T-helper 1 cell treated with Interleukin-12 subunit alpha and Interleukin-12 subunit beta and Interleukin-4 antibody, amounts not matched to agents 30 μg/mL and 1 μg/mL, for 36 hours (primary cell): Measurements from ENCODE around the gene LYSMD3.
"Not testable (repeated sequence)": the region's sequence is repeated elsewhere in the genome, so short reads cannot be mapped to it uniquely, and the experiment has no call there.

ENCODE experiments used
- H3K27ac Mint-ChIP-seq: one replicate; pipeline ENCODE4 v1.8.0; 2021; ENCODE audit warnings: mild to moderate bottlenecking, mixed read lengths
- H3K27me3 Mint-ChIP-seq: one replicate; pipeline ENCODE4 v1.8.0; 2021; ENCODE audit warnings: low read depth, mixed read lengths
- H3K36me3 Mint-ChIP-seq: one replicate; pipeline ENCODE4 v1.8.0; 2021; ENCODE audit warnings: low read depth, mixed read lengths
- H3K4me1 Mint-ChIP-seq: one replicate; pipeline ENCODE4 v1.8.0; 2021; ENCODE audit warnings: low read depth, mixed read lengths
- H3K4me3 Mint-ChIP-seq: one replicate; pipeline ENCODE4 v1.8.0; 2021; ENCODE audit warnings: mild to moderate bottlenecking, moderate library complexity, mixed read lengths
- H3K9me3 Mint-ChIP-seq: one replicate; pipeline ENCODE4 v1.8.0; 2021; ENCODE audit warnings: mixed read lengths

The LYSMD3 gene

GRCh38 chr5:90529194-90529938 lies at the start of gene LYSMD3:
Gene LYSMD3 (minus strand): TSS chr5:90529584. CDS start chr5:90525289, 4,295 bp downstream.
- no peaks in the 10 kb centered on the region for H3K9me3 Mint-ChIP-seq
- peaks cover 15% of the 10 kb centered on the region for H3K36me3 Mint-ChIP-seq
- peak within 1 kb of the TSS; percentile 99 for H3K4me3 Mint-ChIP-seq
- peaks cover 23% of the 10 kb centered on the region for H3K27me3 Mint-ChIP-seq
- peaks cover 24% of the 10 kb centered on the region for H3K4me1 Mint-ChIP-seq
- peak within 1 kb of the TSS; percentile 99 for H3K27ac Mint-ChIP-seq

GRCh38 chr5:90576566-90576965 lies 47.2 kb upstream of the LYSMD3 start:
- not testable (repeated sequence) for H3K36me3 Mint-ChIP-seq, H3K9me3 Mint-ChIP-seq, H3K27ac Mint-ChIP-seq, H3K4me1 Mint-ChIP-seq, H3K27me3 Mint-ChIP-seq, H3K4me3 Mint-ChIP-seq

GRCh38 chr5:90575712-90576111 lies 46.3 kb upstream of the LYSMD3 start:
- peaks cover 3% of the 10 kb centered on the region for H3K9me3 Mint-ChIP-seq
- H3K27me3 Mint-ChIP-seq: no peaks in the 10 kb centered on the region
- no peak overlapping the region for H3K4me3 Mint-ChIP-seq
- H3K36me3 Mint-ChIP-seq: no peaks in the 10 kb centered on the region
- no peak overlapping the region for H3K27ac Mint-ChIP-seq
- no peaks in the 10 kb centered on the region for H3K4me1 Mint-ChIP-seq

DNA sequence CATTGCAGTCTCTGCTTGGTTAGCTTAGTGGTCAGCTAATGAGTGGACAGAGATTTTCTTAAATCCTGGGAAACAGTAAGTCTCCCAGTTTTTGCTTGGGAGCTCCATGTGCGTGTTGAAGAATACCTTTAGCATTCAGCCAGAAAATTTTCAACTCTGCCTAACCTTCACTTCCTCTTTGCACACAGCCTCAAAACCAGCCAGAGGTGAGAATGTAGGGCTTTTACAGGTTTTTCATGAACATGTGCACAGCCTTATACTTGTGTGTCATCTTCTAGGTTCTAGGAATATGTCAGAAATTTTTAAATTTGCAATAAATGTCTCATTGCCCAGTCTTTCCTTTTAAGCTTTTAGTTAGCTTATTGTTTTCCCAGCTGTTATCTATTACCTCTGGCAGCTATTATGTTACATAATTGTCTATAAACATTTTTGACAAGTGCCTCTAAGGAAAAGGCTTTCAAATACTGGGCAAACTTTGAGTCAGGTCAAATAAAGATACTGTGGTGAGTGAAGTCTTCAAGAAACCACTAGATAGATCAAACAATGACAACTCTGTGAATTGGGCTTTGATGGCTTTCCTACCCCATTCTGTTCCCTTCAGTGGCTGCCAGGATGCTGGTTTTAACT lies 41.9 kb upstream of the LYSMD3 start:
- Mint-ChIP-seq H3K4me1 (no peaks in the 10 kb centered on the region), H3K27ac (no peak overlapping the region), H3K9me3 (no peaks in the 10 kb centered on the region), H3K27me3 (no peaks in the 10 kb centered on the region), H3K4me3 (no peak overlapping the region), H3K36me3 (no peaks in the 10 kb centered on the region)

DNA sequence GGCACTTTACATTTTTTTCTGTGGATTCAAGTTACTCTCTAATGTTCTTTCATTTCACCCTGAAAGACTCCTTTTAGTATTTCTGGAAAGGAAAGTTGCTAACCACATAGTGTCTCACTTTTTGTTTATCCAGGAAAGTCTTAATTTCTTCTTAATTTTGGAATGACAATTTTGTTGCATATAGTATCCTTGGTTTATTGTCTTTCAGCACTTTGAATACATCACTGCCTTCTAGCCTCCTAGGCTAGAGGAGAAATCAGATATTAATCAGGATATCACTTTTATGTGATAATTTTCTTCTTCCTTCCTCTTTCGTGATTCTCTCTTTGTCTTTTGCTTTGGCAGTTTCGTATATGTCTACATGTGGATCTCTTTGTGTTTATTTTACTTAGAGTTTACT lies 40.6 kb upstream of the LYSMD3 start:
- no peak overlapping the region for H3K4me3 Mint-ChIP-seq
- H3K4me1 Mint-ChIP-seq: no peaks in the 10 kb centered on the region
- H3K27ac Mint-ChIP-seq: no peak overlapping the region
- H3K27me3 Mint-ChIP-seq: no peaks in the 10 kb centered on the region
- no peaks in the 10 kb centered on the region for H3K36me3 Mint-ChIP-seq
- no peaks in the 10 kb centered on the region for H3K9me3 Mint-ChIP-seq

DNA sequence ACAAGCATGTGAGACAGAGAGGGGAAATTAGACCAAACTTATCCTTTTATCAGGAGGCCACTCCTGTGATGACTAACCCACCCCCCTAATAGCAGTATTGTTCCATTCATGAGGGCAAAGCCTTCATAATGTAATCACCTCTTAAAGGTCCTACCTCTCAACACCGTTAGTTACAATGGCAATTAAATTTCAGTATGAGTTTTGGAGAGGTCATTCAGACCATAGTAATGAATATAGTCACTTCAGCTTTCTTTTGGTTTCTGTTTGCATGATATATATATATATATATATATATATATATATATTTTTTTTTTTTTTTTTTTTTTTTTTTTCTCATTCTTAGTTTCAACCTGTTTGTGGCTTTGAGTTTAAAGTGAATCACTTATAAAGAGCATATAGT lies 39.7 kb upstream of the LYSMD3 start:
- Mint-ChIP-seq H3K27me3 (no peaks in the 10 kb centered on the region), H3K4me1 (no peaks in the 10 kb centered on the region), H3K9me3 (no peaks in the 10 kb centered on the region)

GRCh38 chr5:90565491-90565890 lies 36.1 kb upstream of the LYSMD3 start:
- Mint-ChIP-seq H3K36me3 (no peaks in the 10 kb centered on the region), H3K27ac (no peak overlapping the region), H3K27me3 (peaks cover 24% of the 10 kb centered on the region), H3K9me3 (no peaks in the 10 kb centered on the region), H3K4me1 (no peaks in the 10 kb centered on the region), H3K4me3 (no peak overlapping the region)

More for the DNA sequence above, 39.7 kb upstream of the LYSMD3 start:
- Mint-ChIP-seq H3K36me3 (no peaks in the 10 kb centered on the region), H3K4me3 (no peak overlapping the region), H3K27ac (no peak overlapping the region)

DNA sequence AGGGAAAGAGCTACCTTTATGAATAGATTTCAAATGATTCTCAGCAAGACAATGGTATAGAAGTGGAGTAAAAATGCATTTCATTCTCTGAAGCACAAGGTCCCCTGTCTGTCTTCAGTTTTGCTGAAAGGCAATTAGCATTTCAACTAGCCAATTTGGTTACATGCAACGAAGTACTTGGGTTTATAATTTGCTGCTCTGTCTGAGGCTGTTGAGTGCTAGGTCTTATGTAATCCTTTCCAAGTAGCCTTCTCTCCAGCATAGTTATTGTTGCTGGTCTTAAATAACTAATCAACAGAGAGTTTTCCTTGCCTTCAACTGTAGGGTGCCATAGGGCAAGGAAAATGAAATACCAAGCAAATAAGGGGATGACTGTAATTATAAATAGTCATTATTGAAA lies 33.7 kb upstream of the LYSMD3 start:
- Mint-ChIP-seq H3K4me1 (peaks cover 4% of the 10 kb centered on the region), H3K9me3 (no peaks in the 10 kb centered on the region), H3K27me3 (peaks cover 47% of the 10 kb centered on the region)

GRCh38 chr5:90562341-90562740 lies 33.0 kb upstream of the LYSMD3 start:
- Mint-ChIP-seq H3K4me3 (no peak overlapping the region), H3K27ac (no peak overlapping the region), H3K9me3 (no peaks in the 10 kb centered on the region), H3K36me3 (peaks cover 1% of the 10 kb centered on the region), H3K27me3 (peaks cover 55% of the 10 kb centered on the region), H3K4me1 (peaks cover 9% of the 10 kb centered on the region)

More for the DNA sequence above, 33.7 kb upstream of the LYSMD3 start:
- Mint-ChIP-seq H3K36me3 (no peaks in the 10 kb centered on the region), H3K4me3 (no peak overlapping the region), H3K27ac (no peak overlapping the region)

DNA sequence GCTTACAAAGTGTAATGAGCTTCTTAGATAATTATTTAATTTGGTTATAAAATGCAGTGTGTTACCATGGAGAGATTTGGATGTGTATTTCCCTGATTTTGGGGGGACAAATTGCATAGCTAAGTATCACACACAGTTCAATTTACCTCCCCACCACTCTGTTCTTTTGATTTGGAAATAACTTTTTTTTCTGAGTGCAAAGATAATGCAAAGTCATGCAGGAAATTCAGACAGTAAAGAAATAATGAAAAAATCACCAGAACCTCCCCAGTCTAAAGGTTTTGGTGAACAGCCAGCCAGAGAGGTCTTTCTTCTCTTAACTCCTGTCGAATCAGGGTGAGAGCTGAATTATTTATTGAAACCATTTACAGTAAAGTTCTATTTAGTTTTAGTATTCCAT lies 32.4 kb upstream of the LYSMD3 start:
- H3K27me3 Mint-ChIP-seq: peaks cover 61% of the 10 kb centered on the region

GRCh38 chr5:90560771-90561170 lies 31.4 kb upstream of the LYSMD3 start:
- Mint-ChIP-seq H3K36me3 (peaks cover 1% of the 10 kb centered on the region), H3K4me3 (no peak overlapping the region), H3K9me3 (no peaks in the 10 kb centered on the region), H3K27me3 (peaks cover 71% of the 10 kb centered on the region), H3K27ac (no peak overlapping the region), H3K4me1 (peaks cover 9% of the 10 kb centered on the region)

More for the DNA sequence above, 32.4 kb upstream of the LYSMD3 start:
- H3K4me3 Mint-ChIP-seq: no peak overlapping the region
- no peak overlapping the region for H3K27ac Mint-ChIP-seq
- peaks cover 1% of the 10 kb centered on the region for H3K36me3 Mint-ChIP-seq
- H3K4me1 Mint-ChIP-seq: peaks cover 9% of the 10 kb centered on the region
- no peaks in the 10 kb centered on the region for H3K9me3 Mint-ChIP-seq

GRCh38 chr5:90558344-90559192 lies 29.2 kb upstream of the LYSMD3 start, which contains the start of gene ADGRV1:
Gene ADGRV1 (plus strand): TSS chr5:90558797. CDS start chr5:90558896, 99 bp downstream.
- peaks cover 9% of the 10 kb centered on the region for H3K4me1 Mint-ChIP-seq
- peak within 1 kb of the TSS; percentile 41 for H3K4me3 Mint-ChIP-seq
- peaks cover 87% of the 10 kb centered on the region for H3K27me3 Mint-ChIP-seq
- H3K9me3 Mint-ChIP-seq: no peaks in the 10 kb centered on the region
- peaks cover 1% of the 10 kb centered on the region for H3K36me3 Mint-ChIP-seq
- no peak within 1 kb of the TSS for H3K27ac Mint-ChIP-seq

- Mint-ChIP-seq H3K9me3 (no peaks in the 10 kb centered on the region), H3K27me3 (peaks cover 85% of the 10 kb centered on the region), H3K4me3 (peak overlapping the region; percentile 41), H3K36me3 (peaks cover 1% of the 10 kb centered on the region), H3K4me1 (peaks cover 9% of the 10 kb centered on the region), H3K27ac (no peak overlapping the region)
Observed at GRCh38 chr5:90557871-90558270, 28.5 kb upstream of the LYSMD3 start.

DNA sequence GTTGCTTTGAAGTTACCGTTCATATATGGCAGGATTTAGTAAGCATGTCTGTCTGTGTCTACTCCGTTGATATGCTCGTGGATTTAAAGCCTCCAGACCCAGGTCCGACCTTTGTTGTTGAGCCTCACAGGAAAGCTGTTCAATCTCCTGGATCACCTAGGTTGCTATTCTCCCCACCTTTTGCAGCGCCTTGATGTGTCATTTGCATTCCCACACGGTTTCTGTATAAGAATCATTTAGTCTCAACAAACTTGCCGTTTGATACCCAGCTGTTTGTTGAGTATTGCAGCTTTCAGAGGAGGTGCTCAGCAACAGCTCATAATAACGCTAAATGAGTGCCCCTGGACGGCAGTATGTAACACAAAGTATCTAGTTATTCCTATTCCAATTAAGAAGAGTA lies 28.0 kb upstream of the LYSMD3 start:
- Mint-ChIP-seq H3K4me3 (no peak overlapping the region), H3K27me3 (peaks cover 80% of the 10 kb centered on the region), H3K4me1 (peaks cover 9% of the 10 kb centered on the region), H3K36me3 (peaks cover 1% of the 10 kb centered on the region), H3K9me3 (no peaks in the 10 kb centered on the region), H3K27ac (no peak overlapping the region)
